ENCODE results near the gene ARL15.
A peak's percentile ranks its signal among the peaks of the same experiment; 100 is the strongest.

The ARL15 gene

GRCh38 chr5:54205453-54205852 is 104.9 kb downstream of the ARL15 start:
- TF ChIP-seq, protein P1, sequence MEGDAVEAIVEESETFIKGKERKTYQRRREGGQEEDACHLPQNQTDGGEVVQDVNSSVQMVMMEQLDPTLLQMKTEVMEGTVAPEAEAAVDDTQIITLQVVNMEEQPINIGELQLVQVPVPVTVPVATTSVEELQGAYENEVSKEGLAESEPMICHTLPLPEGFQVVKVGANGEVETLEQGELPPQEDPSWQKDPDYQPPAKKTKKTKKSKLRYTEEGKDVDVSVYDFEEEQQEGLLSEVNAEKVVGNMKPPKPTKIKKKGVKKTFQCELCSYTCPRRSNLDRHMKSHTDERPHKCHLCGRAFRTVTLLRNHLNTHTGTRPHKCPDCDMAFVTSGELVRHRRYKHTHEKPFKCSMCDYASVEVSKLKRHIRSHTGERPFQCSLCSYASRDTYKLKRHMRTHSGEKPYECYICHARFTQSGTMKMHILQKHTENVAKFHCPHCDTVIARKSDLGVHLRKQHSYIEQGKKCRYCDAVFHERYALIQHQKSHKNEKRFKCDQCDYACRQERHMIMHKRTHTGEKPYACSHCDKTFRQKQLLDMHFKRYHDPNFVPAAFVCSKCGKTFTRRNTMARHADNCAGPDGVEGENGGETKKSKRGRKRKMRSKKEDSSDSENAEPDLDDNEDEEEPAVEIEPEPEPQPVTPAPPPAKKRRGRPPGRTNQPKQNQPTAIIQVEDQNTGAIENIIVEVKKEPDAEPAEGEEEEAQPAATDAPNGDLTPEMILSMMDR (IDR thresholded peaks at IDR 0.05; ENCODE audit: low read depth, low read length): no peak

DNA sequence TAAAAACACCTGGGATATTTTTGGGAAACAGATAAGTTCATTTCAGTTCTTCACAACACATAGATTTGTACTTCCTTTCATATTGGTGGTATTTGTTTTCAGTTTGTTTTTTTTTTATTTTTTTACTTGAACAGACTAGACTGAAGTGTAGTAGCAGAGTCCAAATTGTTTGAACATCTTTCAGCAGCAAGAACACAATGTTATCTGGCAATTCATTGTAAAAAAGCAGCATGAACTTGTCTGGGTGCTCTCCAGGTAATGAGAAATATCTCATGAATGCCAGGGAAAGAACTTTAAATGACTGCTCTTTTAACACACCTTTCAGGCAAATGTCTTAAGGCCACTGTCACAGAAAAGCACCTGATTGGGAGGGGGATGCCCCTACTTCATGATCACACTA is 113.4 kb downstream of the ARL15 start:
- no peak overlapping the region for H3K4me3 ChIP-seq (replicated peaks in 1 of 2; ENCODE audit: low read depth in 2 of 2, low read length in 2 of 2)
- TF ChIP-seq, protein P1 (IDR thresholded peaks at IDR 0.05; ENCODE audit: low read depth, low read length): no peak
- DNase-seq (ENCODE audit: low read depth in 2 of 2): no peak

More at GRCh38 chr5:54205453-54205852, 104.9 kb downstream of the ARL15 start:
- no peak overlapping the region for H3K4me3 ChIP-seq (replicated peaks in 1 of 2; ENCODE audit: low read depth in 2 of 2, low read length in 2 of 2)
- DNase-seq (ENCODE audit: low read depth in 2 of 2): no peak

DNA sequence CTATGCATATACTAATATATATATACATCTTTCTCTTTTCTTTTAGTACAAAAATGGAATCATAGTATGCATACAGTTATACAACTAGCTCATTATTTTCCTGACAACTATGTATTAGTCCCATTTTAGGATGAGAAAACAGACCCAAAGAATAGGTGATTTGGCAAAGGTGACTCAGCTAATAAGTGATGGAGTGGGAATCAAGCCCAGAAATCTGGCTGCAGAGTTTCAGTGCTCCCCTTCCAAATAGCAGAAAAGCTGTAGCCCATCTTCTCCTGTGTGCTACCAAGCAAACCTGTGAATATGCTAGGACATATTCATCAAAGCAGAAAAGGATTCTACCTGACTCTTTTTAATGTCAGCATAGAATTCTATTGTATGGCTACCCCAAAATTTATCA is 114.7 kb downstream of the ARL15 start:
- no peak overlapping the region for H3K4me3 ChIP-seq (replicated peaks in 1 of 2; ENCODE audit: low read depth in 2 of 2, low read length in 2 of 2)
- DNase-seq (ENCODE audit: low read depth in 2 of 2): no peak
- TF ChIP-seq, protein P1 (IDR thresholded peaks at IDR 0.05; ENCODE audit: low read depth, low read length): no peak

DNA sequence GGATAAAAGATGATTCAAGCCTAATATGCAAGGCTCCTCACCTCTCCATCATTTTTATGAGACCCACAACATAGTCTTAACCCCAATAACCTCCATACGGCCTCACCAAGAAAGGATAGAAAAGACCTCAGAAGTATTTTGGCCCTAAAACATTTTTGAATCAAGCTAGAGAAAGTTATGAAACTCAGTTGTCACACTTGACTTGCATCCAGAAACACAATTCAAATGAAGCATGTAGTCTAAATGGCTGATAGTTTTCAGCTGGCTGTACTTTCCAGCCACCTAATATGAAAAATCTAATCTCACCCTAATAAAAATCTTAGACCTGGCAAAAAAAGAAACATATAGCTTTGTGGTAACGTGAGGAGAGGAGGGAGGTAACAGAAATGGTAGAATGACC is 116.1 kb downstream of the ARL15 start:
- peak in 1 of 2 donors; percentile 25 for DNase-seq (ENCODE audit: low read depth in 2 of 2)
- TF ChIP-seq, protein P1 (IDR thresholded peaks at IDR 0.05; ENCODE audit: low read depth, low read length): no peak

DNA sequence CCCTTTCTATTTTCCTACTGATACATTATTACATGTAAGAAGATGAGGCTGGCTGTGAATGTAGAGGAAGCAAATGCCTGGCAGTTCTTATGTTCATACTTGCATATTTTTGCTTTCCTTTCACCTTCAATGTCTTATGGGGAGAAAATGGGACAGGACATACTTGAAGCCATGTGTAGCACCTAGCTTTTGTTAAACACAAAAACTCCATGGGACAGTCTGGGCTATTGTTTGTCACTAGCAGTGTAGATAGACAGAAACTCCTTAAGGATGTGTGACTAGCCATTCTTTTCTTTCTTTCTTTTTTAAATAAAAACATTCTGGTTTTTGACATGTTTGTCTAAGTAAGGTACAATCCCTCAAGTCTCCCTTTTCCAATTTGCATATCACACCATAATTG is 122.7 kb downstream of the ARL15 start:
- TF ChIP-seq, protein P1 (IDR thresholded peaks at IDR 0.05; ENCODE audit: low read depth, low read length): no peak
- DNase-seq (ENCODE audit: low read depth in 2 of 2): no peak
- H3K4me3 ChIP-seq (replicated peaks in 1 of 2; ENCODE audit: low read depth in 2 of 2, low read length in 2 of 2): no peak overlapping the region

More for the DNA sequence above, 116.1 kb downstream of the ARL15 start:
- no peak overlapping the region for H3K4me3 ChIP-seq (replicated peaks in 1 of 2; ENCODE audit: low read depth in 2 of 2, low read length in 2 of 2)

GRCh38 chr5:54186912-54187445 is 123.4 kb downstream of the ARL15 start:
- TF ChIP-seq, protein P1 (IDR thresholded peaks at IDR 0.05; ENCODE audit: low read depth, low read length): no peak
- no peak overlapping the region for H3K4me3 ChIP-seq (replicated peaks in 1 of 2; ENCODE audit: low read depth in 2 of 2, low read length in 2 of 2)
- DNase-seq (ENCODE audit: low read depth in 2 of 2): no peak

GRCh38 chr5:54186108-54186507 is 124.3 kb downstream of the ARL15 start:
- no peak overlapping the region for H3K4me3 ChIP-seq (replicated peaks in 1 of 2; ENCODE audit: low read depth in 2 of 2, low read length in 2 of 2)
- no peak for DNase-seq (ENCODE audit: low read depth in 2 of 2)
- TF ChIP-seq, protein P1 (IDR thresholded peaks at IDR 0.05; ENCODE audit: low read depth, low read length): no peak

Data from cardiac fibroblast (primary cell).